Tibial nerve (tissue), 4 donors: ENCODE measurements around the gene ANKDD1B.

Experiments
- CTCF ChIP-seq, 5 experiments: fragments of 200-600 bp in 3 of 5; fragments of 450-650 bp in 2 of 5; sonication (generic) in 3 of 5; IDR thresholded peaks; one replicate each; pipeline ENCODE4 v1.5.1; 2016 to 2019; ENCODE audit warnings: antibody characterized with exemption in 5 of 5, mild to moderate bottlenecking in 3 of 5, moderate library complexity in 2 of 5
- EP300 ChIP-seq, 2 donors: sonication (generic); formaldehyde crosslinking; IDR thresholded peaks; one replicate each; pipeline ENCODE4 v1.6.1; 2017; ENCODE audit warnings: antibody characterized with exemption in 2 of 2, mild to moderate bottlenecking in 1 of 2
- POLR2A ChIP-seq, 2 donors: fragments of 450-650 bp; IDR thresholded peaks; one replicate each; pipeline ENCODE4 v1.6.1; 2017; ENCODE audit warnings: antibody characterized with exemption in 2 of 2, mild to moderate bottlenecking in 2 of 2, moderate library complexity in 2 of 2

DNA sequence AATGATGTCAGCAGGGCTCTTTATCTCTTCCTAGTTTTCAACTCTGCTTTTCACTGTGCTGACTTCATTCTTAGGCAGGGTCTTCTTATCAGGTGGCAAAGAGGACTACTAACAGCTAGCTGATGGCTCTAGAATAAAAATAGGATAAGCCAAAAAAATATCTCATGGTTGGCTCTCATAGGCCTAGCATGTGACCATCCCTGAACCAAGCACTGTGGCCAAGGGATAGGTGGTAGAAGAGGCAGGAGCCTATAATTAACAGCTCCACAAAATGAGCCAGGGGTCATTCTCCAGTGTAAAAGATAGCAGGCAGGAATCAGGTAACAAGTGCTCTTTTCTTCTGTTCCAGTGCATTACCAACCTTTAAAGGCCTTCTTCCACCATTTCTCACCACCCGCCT, 21.1 kb downstream of the ANKDD1B start:
- TF ChIP-seq POLR2A (IDR thresholded peaks at IDR 0.05) (no peak), CTCF (IDR thresholded peaks at IDR 0.05) (no peak), EP300 (IDR thresholded peaks at IDR 0.05) (no peak)
